COLO668 (cell line): ENCODE data around the gene NFIL3.

Source experiments
- DNase-seq: peaks from one replicate; lab custom pipeline; 2025; ENCODE audit not compliant: unreplicated experiment; lab: John Stamatoyannopoulos, UW

Gene NFIL3

DNA sequence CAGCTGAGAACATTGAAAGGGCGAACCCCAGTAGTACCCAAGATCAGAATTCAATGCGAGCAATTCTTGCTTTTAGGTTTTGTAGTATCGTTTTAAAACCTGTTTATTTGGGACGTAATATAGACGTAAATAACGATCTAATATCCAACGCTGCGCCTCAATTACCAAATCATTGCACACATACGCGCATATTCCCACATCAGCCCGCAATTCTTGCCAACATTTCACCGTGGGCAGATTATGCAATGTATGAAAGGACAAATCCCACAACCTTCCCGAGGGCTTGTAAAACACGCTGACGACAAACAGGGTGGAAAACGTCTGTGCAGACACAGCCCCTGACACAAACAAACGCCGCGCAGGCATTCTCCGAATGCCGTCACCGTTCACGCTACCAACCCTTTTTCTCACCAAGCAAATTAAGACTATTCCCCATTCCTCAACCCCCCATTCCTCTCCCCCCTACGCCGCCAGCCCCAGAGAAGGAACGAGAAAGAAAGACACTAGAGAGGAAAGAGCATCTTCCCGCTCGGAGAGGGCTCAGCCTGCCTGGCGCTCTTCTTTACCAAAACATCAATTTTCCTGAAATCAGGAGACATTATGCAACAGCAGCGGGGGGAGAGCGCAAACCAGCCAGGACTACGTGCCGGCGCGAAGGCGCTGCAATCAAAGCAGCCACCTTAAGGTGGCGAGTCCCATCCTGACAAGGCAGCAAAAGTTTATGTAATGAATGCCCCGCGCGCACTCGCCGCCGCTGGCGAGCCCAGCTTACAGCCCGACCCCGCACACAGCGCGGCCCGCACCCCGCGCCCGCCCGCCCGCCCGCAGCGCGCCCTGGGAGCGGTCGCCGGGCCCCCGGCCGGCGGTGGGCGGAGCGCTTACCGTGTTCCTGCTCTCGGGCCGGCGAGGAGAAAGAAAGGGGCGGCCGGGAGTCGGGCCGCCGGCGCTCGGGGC is 597 bp downstream of the NFIL3 start:
- peak; percentile 67 for DNase-seq

DNA sequence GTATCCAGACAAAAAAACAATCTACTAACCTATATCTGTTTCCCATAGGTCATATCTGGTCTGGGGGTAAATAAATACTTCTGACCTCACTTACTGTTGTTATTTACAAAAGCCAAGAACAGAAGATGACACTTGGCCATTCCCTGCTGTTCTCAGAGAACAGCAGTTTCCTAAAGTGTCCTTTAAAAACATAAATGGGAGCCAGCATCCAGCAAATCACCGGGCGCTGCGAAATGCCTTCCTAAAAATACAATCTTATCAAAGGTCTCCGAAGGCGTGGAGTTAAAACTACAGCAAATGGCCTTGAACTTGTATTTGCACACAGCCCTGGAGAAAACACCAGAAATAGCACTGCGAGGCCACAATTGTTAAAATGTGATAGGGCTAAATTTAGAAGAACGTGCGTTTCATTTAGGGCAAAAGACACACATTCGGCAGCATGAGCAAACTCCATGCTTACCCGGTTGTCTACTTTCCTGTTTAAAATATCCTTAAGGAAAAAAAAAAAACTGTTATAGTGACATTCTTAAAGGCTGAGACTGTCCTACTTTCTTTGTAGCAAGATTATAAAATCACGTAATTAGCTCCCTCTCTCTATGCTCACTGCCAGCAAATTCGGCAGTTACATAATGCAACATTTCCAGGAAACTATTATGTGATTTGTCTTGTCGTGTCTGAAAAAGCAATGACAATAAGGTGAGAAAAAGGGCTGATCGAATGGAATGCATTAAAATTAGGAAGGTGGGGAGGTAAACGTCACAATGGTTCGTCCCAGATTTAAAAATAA is 1.5 kb downstream of the NFIL3 start:
- DNase-seq: no peak

DNA sequence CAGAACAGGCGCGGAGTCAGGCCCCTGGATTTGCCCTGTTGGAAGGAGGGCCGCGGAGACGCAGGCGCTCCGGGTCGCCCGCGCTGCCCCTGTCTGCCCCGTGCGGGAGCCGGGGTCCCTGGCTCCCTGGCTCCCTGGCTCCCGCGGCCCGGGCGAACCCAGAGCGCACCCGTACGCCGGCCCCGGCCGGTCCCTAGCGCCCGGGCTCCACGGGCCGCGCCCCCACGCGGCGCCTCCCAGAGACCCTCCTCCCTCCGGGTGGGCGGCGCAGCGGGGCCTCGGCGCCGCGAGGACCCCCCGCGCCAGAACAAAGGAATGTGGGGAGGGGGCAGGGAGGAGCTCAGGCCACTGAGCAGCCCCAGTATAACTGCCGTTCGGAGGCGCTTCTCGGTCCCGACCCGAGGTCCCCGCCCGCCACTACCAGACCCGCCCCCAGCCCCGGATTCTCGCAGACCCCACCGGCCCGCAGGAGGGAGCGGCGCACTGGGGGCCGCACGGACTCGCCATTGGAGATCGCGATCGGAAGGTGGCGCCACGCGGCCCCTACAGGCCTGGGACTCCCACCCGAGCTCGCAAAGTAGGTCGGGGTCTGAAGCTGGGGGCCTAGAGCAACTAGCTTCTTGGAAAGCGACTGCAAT is 2.4 kb downstream of the NFIL3 start:
- no peak for DNase-seq

DNA sequence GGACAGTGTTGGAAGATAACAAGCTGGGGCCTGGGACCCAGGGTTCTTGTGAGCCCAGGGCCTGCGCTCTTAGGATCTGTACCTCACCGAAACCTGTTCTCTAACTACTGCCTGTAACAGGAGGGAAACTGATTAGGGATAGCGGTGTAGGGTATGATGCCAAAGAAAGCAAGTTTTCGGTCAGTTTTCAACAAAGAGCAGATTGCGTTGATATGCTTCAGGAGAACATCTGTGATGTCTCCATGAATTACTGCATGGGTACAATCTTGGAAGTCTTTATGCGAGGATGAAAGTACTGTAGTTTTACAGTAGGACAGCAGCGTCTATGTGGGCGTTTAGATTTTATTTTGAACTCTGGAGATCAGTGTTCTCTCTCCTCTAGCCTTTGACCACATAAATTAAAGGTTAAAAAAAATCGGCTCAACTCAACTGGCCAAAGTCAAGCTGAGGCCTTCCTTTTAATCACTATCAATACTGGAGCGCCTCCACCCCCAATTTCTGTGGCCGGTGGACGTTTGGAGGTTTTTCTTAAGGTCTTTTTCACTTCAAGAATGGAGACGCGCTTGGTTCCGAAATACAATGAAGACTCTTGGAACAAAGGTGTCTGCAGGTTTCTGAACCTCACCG is 3.0 kb downstream of the NFIL3 start:
- no peak for DNase-seq

DNA sequence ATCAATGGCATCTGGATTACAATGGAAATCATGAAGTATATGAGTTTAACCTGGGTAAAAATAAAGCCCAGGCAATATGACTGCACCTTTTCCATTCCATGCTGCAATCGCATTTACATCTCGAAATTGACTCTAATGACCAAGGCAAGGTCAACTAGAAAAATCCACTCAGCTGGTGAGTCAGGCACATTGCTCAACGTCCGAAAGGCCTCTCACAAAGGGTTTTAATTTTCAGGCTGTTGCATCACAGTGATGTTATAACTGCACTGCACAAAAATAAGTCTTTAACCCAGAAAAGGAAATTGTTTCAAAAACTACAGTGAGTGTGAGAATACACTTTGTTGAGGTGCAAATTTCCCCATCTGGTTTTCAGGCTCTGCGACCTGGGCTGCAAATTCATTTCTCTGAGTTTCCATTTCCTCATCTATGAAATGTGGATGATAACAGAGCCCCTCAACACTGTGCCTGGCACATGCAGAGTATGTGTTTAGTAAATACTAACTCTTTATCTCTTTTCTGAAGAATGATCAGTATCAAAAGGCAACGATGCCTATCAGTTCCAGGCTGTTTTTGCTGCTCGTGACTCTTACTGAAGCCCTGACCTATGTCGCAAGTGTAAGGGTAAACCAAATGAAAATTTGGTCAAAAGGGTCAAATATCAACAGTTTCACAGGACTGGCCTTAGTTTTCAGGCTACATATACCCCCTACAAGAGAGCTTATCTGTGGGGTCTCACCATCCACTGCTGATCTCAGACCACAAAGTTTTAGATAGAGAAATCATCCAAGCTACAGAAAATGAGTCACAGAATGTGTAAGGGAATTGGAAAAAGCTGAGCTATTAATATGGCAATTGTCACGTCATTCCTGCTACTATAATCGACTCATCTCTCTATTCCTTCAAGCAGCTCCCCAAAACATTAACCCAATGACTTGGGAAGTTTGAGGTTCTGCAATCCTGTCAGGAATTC is 4.1 kb downstream of the NFIL3 start:
- DNase-seq: no peak

DNA sequence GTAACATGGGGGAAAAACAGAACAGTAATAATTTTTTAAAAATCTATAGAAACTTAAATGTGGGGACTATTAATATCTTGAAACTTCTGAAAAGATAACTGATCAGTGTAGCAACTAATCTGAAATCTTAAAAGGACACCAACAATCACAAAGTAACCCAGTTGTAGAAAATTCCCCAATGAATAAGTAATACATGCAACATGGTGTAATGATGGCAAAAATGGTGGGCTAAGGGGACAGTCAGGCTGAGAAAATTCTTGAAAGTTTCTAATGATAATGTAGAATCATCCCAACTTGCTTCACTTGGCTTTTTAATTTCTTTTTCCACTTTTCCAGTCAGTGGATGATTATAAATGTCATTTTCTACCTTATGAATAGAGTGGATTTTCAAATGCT is 5.4 kb downstream of the NFIL3 start:
- DNase-seq: no peak

DNA sequence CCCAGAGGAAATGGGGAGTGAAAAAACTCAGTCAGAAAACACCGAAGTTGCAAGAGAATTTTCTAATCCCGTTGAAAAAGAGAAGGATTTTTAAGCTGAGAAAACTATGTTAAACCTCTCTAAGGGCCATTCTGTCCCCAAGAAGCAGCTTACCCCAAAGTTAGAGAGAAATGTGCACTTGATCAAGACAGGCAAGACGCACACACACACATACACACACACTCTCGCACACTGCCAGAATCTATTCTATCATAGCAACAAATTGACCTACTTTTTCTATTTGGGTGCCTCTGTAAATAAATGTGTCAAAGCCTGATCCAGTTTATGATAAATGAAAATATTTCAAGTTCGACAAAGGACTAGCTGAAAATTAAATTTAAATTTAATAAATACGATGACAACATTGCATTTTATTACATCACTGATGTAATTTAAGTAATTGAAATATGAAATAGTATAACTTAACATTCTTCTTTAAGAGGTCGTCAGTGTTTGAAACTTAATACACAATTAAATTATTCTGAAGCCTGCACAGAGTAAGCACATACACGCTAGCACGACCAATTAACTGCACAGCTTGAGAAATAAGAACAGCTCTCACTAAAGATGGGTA is 5.9 kb downstream of the NFIL3 start:
- DNase-seq: no peak

DNA sequence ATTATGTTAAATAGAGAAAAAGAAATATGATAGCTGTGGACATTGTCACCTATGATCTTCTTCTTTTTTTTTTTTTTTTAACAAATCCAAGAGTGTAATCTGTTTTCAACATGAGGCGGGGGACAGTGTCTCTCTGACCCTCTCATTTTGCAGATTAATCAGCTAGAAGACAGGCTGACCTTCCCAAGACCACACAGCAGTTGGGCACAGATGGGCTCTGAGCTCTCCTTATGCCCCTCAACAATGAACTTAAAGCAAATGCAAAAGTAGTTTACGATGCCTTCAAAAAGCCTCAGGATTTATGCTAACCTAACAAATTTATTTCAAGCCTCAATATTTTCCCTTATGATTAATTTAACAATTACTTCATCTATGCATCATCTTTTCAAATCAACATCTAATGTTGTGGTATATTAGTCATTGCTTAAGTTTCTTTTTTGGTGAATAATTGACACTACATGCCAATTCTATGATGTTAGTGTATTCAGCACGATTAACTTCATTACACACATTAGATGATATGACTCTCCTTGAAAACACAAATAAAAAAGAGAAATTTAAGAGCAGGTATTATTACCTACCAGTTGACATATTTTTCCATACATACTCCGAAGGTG is 7.4 kb downstream of the NFIL3 start:
- no peak for DNase-seq

DNA sequence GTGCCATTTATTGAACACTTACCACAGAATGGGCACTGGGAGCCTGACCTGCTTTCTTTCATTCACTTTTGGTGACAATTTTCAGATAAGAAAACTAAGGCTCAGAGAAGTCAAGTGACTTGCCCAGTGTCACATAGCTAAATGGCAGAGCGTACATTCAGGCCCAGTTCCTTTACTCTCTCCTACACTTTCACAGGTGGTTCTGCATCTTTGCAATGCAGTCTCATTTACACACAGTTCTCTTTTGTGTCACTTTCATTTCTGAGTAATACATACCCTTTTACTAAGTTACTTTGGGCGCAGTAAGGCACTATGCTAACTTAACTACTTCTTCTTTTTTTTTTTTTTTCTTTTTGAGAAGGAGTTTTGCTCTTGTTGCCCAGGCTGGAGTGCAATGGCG is 8.3 kb downstream of the NFIL3 start:
- DNase-seq: no peak

DNA sequence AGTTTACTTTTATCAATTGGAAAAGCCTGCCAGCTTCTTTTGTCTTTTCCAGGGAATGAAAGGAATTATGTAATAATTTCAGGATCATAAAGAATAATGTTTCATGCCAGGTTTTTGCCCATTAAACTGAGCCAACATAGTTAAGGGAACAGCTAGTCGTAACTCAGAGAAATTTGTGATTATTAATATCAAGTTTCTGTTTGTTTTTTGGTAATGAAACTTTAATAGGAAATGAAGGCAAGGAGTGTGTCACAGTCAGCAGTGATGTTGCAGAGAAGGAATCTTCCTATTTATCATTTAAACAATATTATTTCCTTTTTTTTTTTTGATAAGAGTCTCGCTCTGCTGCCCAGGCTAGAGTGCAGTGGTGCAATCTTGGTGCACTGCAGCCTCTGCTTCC is 10.7 kb downstream of the NFIL3 start:
- no peak for DNase-seq

DNA sequence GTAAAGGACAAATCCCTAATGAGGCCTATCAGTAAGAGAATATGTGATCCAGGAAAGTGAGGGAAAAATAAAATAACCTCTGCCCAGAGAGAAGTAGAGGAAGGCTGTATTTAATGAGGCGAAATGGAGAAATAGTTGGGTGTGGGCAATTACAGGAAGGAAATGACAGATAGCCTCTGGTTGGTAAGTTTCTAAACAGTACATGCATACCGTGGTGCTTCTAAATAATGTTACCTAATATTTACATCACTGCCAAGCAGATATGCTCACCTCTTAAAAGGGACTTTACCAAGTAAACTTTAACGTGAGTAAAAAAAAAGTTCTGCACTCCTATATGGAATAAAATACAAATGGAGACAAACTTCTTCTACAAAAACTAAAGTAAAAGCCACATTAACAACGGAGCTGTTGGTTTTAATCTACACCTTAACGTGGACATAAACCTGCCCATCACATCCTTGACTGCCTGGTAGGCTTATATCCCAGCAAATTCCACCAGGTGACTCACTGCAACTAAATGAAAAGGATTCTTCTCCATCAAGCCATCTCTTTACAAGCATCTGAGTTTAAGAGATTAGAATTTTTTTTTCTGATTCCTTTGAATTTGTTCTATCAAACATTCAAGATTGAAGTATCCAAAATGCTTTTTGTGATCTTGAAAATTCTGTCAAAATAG is 12.4 kb downstream of the NFIL3 start:
- DNase-seq: no peak

DNA sequence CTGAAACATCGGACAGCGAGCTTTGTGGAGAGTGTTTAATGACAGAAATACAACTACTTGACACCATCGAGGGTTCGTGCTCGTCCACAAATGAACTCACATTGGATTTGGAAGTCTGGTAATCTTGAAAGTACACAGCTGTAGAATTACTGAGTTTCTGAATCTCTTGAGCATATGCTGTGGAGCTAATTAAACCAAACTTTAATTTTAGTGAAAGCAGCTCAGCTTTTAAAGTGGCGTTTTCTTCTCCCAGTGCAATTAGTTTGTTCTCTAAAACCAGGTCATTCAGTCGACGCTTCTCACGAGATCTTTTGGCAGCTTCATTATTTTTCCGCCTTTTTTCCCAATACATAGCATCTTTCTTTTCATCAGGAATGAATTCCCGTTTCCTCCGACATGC is 13.5 kb downstream of the NFIL3 start:
- no peak for DNase-seq

DNA sequence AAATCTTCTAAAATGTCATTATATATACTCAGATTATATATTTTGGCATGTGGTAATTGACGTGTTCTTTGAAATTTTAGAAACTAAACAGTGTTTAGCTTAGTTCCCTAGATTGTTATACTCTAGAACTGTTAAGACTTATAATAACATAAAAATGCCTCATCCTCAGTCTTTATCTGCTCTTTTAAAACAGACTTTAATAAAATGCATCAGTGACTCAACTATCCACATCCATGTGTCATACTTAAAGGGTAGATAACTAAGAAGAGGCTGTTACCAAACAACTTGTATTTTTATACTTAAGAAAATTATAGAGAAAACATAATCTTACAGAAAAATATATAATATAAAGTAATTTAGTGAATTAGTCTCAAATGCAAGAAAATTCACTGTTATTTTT is 15.2 kb downstream of the NFIL3 start:
- no peak for DNase-seq

DNA sequence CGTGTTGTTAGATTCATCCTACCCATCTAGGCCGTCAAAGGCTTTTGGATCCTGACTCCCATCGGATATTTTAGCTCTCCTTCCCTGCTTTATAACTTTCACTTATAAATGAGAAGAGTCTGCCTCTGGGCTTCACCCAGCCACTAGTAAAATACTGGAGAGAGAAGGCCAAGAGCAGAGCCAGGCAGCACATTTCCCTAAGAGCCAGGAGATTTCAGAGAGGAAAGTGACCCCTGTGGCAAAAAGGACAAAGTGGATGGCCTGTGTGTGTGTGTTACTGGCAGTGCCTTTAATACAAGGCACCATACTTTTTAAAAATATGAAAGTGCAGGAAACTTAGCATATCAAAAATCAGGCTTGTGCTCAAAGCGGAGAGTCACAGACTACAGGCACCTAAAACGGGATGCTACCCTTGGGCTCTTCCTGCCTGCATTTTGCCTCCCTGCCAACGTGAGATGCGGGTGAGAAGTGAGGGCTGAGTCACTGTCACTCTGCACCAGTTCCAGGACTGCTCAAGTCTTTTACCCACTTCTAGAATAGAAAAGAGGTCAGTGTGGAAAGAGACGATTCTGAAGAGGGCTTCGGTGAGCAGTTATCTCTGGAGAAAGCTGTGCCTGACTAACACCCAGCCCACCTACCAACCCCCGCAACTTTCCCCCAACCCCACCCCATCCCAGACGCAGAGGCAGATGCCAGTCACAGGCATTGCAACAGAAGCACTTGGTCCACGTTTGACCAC is 15.9 kb downstream of the NFIL3 start:
- DNase-seq: no peak

DNA sequence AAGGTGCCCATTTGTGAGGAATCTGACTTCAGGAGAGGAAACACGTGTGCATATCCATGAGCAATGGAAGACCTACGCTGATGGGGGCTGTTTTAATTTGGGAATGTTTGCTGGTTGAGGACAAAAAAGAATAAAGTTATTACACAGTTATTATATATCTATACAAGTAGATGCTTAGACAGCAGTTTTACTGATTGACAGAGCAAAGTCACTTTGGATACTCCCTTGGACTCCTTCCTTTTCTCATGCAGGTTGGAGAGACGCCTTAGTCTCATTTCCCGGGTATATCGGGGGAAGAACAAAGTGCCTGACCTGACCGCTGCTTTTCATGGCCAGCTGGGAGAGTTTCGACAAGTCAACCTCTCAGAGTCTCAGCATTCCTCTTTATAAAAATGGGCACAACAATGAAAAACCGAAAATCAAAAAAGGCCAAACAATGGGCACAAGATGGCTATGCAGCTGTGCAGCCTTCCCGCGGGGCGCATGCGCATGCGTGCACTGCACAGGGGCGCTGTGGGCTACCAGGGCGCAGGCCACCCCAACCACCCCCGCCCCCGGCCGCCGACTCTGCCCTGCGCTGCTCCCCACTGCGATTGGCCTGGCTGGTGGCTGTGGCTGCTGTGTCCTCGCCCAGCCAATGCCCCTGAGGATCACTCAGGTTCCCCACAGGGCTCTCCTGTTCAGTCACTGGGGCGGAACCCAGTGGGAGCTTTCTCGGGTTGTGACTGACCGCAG is 18.1 kb downstream of the NFIL3 start:
- no peak for DNase-seq

DNA sequence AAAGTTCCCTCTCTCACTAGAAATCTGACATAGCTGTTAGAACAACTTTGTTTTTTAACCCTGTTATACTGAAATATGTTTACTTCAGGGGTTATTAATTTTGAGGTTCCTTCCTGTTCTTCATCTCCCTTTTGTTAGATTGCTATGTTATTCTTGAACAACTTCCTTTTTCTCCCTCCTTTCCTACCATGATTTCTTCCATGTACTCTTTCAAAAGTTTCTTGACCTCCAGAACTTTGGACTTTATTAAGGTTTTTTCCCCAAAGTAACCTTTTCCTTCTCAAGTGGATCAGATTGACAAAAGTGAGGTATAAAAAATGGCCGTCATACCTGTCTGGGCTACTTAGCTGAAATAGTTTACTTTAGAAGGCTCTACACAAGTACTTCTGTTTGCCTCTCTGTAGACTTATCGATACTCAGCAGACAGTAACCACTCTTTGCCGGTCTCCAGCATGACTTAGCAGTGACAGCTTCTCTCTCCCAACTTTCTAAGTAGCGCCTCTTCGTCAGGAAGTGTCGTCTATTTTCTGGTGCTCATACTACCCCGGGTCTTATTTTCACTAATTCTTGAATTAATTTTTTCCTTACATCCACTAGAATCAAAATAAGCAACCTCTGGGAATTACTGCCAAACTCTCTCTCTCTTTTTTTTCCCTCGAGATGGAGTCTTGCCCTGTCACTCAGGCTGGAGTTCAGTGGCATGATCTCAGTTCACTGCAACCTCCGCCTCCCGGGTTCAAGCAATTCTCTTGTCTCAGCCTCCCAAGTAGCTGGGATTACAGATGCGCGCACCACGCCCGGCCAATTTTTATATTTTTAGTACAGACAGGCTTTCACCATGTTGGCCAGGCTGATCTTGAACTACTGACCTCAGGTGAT is 19.7 kb downstream of the NFIL3 start:
- DNase-seq: no peak
